Suprapubic skin (tissue), 4 donors: ENCODE results near the gene C1QTNF6.

ENCODE experiments used
- CTCF ChIP-seq, 2 donors: fragments of 200-600 bp in 1 of 2; fragments of 450-650 bp in 1 of 2; sonication (generic) in 1 of 2; IDR thresholded peaks; one replicate each; pipeline ENCODE4 v1.5.1; 2016 to 2019; ENCODE audit warnings: antibody characterized with exemption in 2 of 2, mild to moderate bottlenecking in 1 of 2, moderate library complexity in 1 of 2
- POLR2A ChIP-seq, 2 donors: fragments of 450-650 bp; IDR thresholded peaks; one replicate each; pipeline ENCODE4 v1.6.1; 2017; ENCODE audit warnings: antibody characterized with exemption in 2 of 2, mild to moderate bottlenecking in 2 of 2, moderate library complexity in 2 of 2
- POLR2AphosphoS5 ChIP-seq, 3 donors: sonication (generic); formaldehyde crosslinking; IDR thresholded peaks; one replicate each; pipeline ENCODE4 v1.6.1; 2017; ENCODE audit warnings: antibody characterized with exemption in 3 of 3

- no peak for TF ChIP-seq POLR2AphosphoS5 (IDR thresholded peaks at IDR 0.05)
- no peak for TF ChIP-seq POLR2A (IDR thresholded peaks at IDR 0.05)
- no peak for TF ChIP-seq CTCF (IDR thresholded peaks at IDR 0.05)
Observed at GRCh38 chr22:37199760-37200108, 11.7 kb upstream of the C1QTNF6 start.
